Neural progenitor cell (in vitro differentiated cells): ENCODE data around the gene TOX2. TPM values are rescaled to one million over a fixed set of nuclear protein-coding genes. Genes with fewer than 3 reads are reported as not detected.

ENCODE experiments used
- DNase-seq: peaks from one replicate; pipeline ENCODE4 v3.0.0-alpha.2; 2016; ENCODE audit warnings: low spot score
- H2AFZ ChIP-seq: fragments of 200-600 bp; sonication (generic); replicated peaks from 2 replicates; pipeline ENCODE4 v1.6.1; 2016; ENCODE audit warnings: antibody characterized with exemption
- H3F3A ChIP-seq: fragments of 200-600 bp; sonication (generic); 2 replicates; pipeline ENCODE4 v1.6.1; 2016; ENCODE audit warnings: antibody characterized with exemption, low read depth
- H3K27ac ChIP-seq: fragments of 200-600 bp; sonication (generic); 2 replicates; pipeline ENCODE4 v1.5.1; 2016; ENCODE audit warnings: mild to moderate bottlenecking
- H3K27me3 ChIP-seq: fragments of 200-600 bp; sonication (generic); 2 replicates; pipeline ENCODE4 v1.6.1; 2016; ENCODE audit warnings: mild to moderate bottlenecking, moderate library complexity
- H3K36me3 ChIP-seq: fragments of 200-600 bp; sonication (generic); 2 replicates; pipeline ENCODE4 v1.5.1; 2016
- H3K4me1 ChIP-seq: fragments of 200-600 bp; sonication (generic); 2 replicates; pipeline ENCODE4 v1.6.1; 2016; ENCODE audit warnings: mixed run types
- H3K4me2 ChIP-seq: fragments of 200-600 bp; sonication (generic); 2 replicates; pipeline ENCODE4 v1.6.1; 2016
- H3K4me3 ChIP-seq: fragments of 200-600 bp; sonication (generic); 2 replicates; pipeline ENCODE4 v1.5.1; 2016
- H3K79me2 ChIP-seq: fragments of 200-600 bp; sonication (generic); 2 replicates; pipeline ENCODE4 v1.6.1; 2016; ENCODE audit warnings: low read depth
- H3K9ac ChIP-seq: fragments of 200-600 bp; sonication (generic); 2 replicates; pipeline ENCODE4 v1.6.1; 2016
- H3K9me3 ChIP-seq: fragments of 200-600 bp; sonication (generic); 2 replicates; pipeline ENCODE4 v1.5.1; 2016; ENCODE audit warnings: low read depth
- H4K20me1 ChIP-seq: fragments of 200-600 bp; sonication (generic); 2 replicates; pipeline ENCODE4 v1.6.1; 2016; ENCODE audit warnings: low read depth
- H3K27ac Mint-ChIP-seq: 3 replicates; pipeline ENCODE4 v1.8.0; 2021; ENCODE audit warnings: mixed read lengths
- H3K27me3 Mint-ChIP-seq: 2 replicates; pipeline ENCODE4 v1.8.0; 2022; ENCODE audit warnings: low read depth, mild to moderate bottlenecking, inconsistent platforms, moderate library complexity, mixed read lengths; ENCODE audit not compliant: insufficient read depth
- H3K36me3 Mint-ChIP-seq: 3 replicates; pipeline ENCODE4 v1.8.0; 2021; ENCODE audit warnings: mixed read lengths
- H3K4me1 Mint-ChIP-seq: 3 replicates; pipeline ENCODE4 v1.8.0; 2021; ENCODE audit warnings: mixed read lengths
- H3K4me3 Mint-ChIP-seq: 3 replicates; pipeline ENCODE4 v1.8.0; 2021; ENCODE audit warnings: mild to moderate bottlenecking, moderate library complexity, mixed read lengths
- H3K9me3 Mint-ChIP-seq: 3 replicates; pipeline ENCODE4 v1.8.0; 2020; ENCODE audit warnings: mixed read lengths
- EZH2 ChIP-seq: fragments of 200-600 bp; sonication (generic); IDR thresholded peaks from 2 replicates; pipeline ENCODE4 v1.6.1; 2017; ENCODE audit warnings: antibody characterized with exemption, mild to moderate bottlenecking, moderate library complexity
- EZH2phosphoT487 ChIP-seq: fragments of 200-600 bp; sonication (generic); IDR thresholded peaks from 2 replicates; pipeline ENCODE4 v1.6.1; 2017; ENCODE audit warnings: antibody characterized with exemption
- total RNA-seq: library from RNA; depleted of rRNA; stranded (reverse); fragments of >200 nt; gene quantifications from 2 replicates; pipeline ENCODE4 v1.2.3, GENCODE V29; 2015; ENCODE audit warnings: low replicate concordance
- TF ChIP-seq, protein P1 (sequence below): fragments of 200-600 bp; sonication (generic); IDR thresholded peaks from 2 replicates; pipeline ENCODE4 v1.5.1; 2017; ENCODE audit warnings: antibody characterized with exemption, mild to moderate bottlenecking

TOX2 gene
- total RNA-seq, 1 donor from 2014 or later, result not detected

DNA sequence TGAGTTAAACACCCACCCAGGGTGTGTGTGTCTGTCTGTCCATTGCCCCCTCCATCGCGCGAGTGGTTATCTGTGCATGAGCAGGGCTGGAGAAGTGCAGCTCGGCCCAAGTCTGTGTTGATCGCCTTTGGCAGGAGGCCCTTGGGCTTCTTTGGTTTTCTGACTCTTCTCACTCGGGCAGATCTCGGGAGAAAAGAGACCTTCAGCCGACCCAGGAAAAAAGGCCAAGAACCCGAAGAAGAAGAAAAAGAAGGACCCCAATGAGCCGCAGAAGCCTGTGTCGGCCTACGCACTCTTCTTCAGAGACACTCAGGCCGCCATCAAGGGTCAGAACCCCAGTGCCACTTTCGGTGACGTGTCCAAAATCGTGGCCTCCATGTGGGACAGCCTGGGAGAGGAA is 139.5 kb downstream of the TOX2 start:
- Histone ChIP-seq H3K79me2 (no peaks in the 10 kb centered on the region), H3K9ac (no peak overlapping the region), H3K4me2 (no peak overlapping the region), H3K36me3 (no peaks in the 10 kb centered on the region), H3K27me3 (no peaks in the 10 kb centered on the region), H3K9me3 (no peaks in the 10 kb centered on the region), H2AFZ (no peak overlapping the region), H3K4me3 (no peak overlapping the region), H3K4me1 (no peaks in the 10 kb centered on the region), H4K20me1 (no peaks in the 10 kb centered on the region), H3F3A (no peaks in the 10 kb centered on the region), H3K27ac (no peak overlapping the region)
- TF ChIP-seq EZH2phosphoT487, result no peak
- TF ChIP-seq, protein P1, sequence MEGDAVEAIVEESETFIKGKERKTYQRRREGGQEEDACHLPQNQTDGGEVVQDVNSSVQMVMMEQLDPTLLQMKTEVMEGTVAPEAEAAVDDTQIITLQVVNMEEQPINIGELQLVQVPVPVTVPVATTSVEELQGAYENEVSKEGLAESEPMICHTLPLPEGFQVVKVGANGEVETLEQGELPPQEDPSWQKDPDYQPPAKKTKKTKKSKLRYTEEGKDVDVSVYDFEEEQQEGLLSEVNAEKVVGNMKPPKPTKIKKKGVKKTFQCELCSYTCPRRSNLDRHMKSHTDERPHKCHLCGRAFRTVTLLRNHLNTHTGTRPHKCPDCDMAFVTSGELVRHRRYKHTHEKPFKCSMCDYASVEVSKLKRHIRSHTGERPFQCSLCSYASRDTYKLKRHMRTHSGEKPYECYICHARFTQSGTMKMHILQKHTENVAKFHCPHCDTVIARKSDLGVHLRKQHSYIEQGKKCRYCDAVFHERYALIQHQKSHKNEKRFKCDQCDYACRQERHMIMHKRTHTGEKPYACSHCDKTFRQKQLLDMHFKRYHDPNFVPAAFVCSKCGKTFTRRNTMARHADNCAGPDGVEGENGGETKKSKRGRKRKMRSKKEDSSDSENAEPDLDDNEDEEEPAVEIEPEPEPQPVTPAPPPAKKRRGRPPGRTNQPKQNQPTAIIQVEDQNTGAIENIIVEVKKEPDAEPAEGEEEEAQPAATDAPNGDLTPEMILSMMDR, result no peak
- TF ChIP-seq EZH2, result no peak
- Mint-ChIP-seq H3K27me3 (peaks cover 3% of the 10 kb centered on the region), H3K27ac (no peak overlapping the region), H3K4me1 (no peaks in the 10 kb centered on the region), H3K4me3 (no peak overlapping the region), H3K9me3 (peaks cover 3% of the 10 kb centered on the region), H3K36me3 (no peaks in the 10 kb centered on the region)
- DNase-seq, result no peak

DNA sequence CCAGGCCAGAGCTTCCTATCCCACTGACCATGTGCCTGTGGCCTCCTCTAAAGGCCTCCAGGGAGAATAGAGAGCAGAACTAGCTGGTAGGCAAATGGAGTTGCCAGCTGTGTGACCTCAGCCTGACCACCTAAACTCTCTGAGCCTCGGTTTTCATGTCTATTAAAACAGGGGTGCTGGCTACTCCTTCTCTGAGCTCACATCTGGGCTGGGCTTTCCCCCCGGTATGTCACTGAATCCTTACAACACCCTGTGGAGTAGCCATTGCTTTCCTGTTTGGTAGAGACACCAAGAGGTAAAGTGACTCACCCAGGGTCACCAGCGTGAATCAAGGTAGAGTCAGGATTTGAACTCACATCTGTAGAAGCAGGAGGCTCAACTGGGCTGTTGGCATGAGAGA is 140.2 kb downstream of the TOX2 start:
- H4K20me1 ChIP-seq, result no peaks in the 10 kb centered on the region
- H3K9me3 Mint-ChIP-seq, result peaks cover 3% of the 10 kb centered on the region
- TF ChIP-seq EZH2phosphoT487, result no peak
- TF ChIP-seq, protein P1, result no peak
- no peak for TF ChIP-seq EZH2

DNA sequence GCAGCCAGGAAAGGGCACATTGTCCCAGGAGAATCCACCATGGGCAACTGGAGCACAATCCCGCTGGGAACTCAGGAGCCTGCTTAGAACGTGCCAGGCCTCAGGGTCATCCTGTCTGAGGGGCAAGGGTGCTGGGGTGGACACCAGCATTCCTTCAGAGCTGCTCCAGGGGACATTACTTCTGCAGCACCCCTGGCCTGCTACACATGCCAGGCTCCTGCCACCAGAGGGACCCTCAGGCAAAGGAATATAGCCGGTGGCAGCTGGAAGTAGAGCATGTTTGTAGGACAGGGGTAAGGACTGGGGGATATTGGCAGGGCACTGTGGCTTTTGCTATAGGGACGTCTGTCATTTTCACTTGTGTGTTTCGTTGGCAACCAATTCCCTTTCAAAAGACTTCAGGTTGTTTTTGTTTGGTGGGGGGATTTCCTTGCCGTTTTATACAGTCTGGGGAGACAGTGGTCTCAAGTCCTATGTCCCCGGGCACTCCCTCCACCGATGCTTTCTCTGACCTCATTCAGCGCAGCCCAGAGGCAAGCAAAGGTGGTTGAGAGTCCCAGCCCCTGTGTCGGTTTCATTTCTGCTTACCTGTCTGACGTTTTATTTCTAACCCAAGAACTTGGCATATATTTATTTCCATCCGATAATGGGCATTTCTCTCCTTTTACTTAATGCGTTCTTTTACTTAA is 141.5 kb downstream of the TOX2 start:
- H3K4me2 ChIP-seq, result no peak overlapping the region
- H3K4me3 ChIP-seq, result no peak overlapping the region
- no peak overlapping the region for H3K9ac ChIP-seq
- H3K36me3 ChIP-seq, result no peaks in the 10 kb centered on the region
- H3K4me3 Mint-ChIP-seq, result no peak overlapping the region
- H3K27ac Mint-ChIP-seq, result no peak overlapping the region
- H3F3A ChIP-seq, result no peaks in the 10 kb centered on the region
- peaks cover 3% of the 10 kb centered on the region for H3K9me3 Mint-ChIP-seq
- TF ChIP-seq EZH2phosphoT487 (no peak), EZH2 (no peak)
- TF ChIP-seq, protein P1, result peak; percentile 67
- no peak overlapping the region for H3K27ac ChIP-seq
- peaks cover 3% of the 10 kb centered on the region for H3K27me3 Mint-ChIP-seq
- no peaks in the 10 kb centered on the region for H3K9me3 ChIP-seq
- no peak overlapping the region for H2AFZ ChIP-seq
- H3K27me3 ChIP-seq, result no peaks in the 10 kb centered on the region
- no peaks in the 10 kb centered on the region for H3K36me3 Mint-ChIP-seq
- H3K4me1 Mint-ChIP-seq, result no peaks in the 10 kb centered on the region
- H3K4me1 ChIP-seq, result no peaks in the 10 kb centered on the region
- H4K20me1 ChIP-seq, result no peaks in the 10 kb centered on the region
- peak; percentile 72 for DNase-seq
- H3K79me2 ChIP-seq, result no peaks in the 10 kb centered on the region

More for the DNA sequence above, 140.2 kb downstream of the TOX2 start:
- no peak for DNase-seq
- Histone ChIP-seq H3K27me3 (no peaks in the 10 kb centered on the region), H3K9ac (no peak overlapping the region), H3K36me3 (no peaks in the 10 kb centered on the region), H3K4me3 (no peak overlapping the region), H3K4me1 (no peaks in the 10 kb centered on the region), H3F3A (no peaks in the 10 kb centered on the region), H3K27ac (no peak overlapping the region), H3K4me2 (no peak overlapping the region), H2AFZ (no peak overlapping the region), H3K79me2 (no peaks in the 10 kb centered on the region), H3K9me3 (no peaks in the 10 kb centered on the region)
- H3K36me3 Mint-ChIP-seq, result no peaks in the 10 kb centered on the region
- no peak overlapping the region for H3K4me3 Mint-ChIP-seq
- peaks cover 3% of the 10 kb centered on the region for H3K27me3 Mint-ChIP-seq
- H3K27ac Mint-ChIP-seq, result no peak overlapping the region
- no peaks in the 10 kb centered on the region for H3K4me1 Mint-ChIP-seq
